ENCODE measurements around the gene HOXD13.

The HOXD13 gene

DNA sequence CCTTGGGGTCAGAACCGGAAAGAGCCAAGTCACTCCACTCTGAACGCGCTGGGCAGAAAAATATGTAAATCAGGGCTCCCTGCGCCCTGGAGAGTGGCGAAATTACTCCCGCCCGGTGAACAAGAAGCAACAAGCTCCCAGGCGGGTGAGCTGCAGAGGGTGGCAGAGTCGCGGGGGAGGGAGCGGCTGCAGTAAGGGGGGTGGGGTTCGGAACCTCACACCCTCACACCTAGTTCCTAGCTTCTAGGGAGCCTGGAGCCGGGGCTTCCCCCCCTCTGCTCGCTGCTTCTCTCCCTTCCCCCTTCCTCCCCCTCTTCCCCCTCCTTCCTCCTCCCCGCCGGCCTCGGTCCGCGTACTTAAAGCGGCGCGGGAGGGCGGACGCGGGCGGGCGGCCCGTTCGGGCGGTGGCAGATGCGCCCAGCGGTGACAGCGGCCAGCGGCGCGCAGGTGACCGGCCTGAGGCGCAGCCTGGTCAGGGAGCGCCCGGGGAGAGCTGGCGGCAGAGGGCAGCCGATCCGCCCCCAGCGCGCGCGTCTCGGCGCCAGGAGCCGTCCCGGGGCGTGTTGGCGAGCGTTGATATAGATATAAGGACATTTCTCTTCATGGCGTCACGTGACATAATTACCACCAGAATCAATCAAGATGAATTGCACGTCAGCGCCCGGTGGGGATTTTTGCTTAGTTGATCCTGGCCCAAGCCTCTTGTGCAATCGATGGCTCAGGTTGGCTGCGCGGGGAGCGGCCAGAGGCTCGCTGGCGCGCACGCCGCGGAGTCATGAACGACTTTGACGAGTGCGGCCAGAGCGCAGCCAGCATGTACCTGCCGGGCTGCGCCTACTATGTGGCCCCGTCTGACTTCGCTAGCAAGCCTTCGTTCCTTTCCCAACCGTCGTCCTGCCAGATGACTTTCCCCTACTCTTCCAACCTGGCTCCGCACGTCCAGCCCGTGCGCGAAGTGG lies 14.3 kb downstream of the HOXD13 start, which contains the start of gene HOXD11:
HOXD11 (plus strand) TSS at position 700 of the 959 bp plus-strand sequence; CDS start at position 776, 76 bp downstream.
- DNase-seq (ENCODE audit: low read depth) = no peak

DNA sequence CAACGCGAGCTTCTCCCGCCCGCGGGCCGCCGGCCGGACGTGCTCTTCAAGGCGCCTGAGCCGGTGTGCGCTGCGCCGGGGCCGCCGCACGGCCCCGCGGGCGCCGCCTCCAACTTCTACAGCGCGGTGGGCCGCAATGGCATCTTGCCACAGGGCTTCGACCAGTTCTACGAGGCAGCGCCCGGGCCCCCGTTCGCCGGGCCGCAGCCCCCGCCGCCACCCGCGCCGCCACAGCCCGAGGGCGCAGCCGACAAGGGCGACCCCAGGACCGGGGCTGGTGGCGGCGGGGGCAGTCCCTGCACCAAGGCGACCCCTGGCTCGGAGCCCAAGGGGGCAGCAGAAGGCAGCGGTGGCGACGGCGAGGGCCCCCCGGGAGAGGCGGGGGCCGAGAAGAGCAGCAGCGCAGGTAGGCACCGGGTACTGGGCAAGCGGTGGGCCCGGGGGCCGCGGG lies 15.2 kb downstream of the HOXD13 start:
- DNase-seq (ENCODE audit: low read depth) = no peak

DNA sequence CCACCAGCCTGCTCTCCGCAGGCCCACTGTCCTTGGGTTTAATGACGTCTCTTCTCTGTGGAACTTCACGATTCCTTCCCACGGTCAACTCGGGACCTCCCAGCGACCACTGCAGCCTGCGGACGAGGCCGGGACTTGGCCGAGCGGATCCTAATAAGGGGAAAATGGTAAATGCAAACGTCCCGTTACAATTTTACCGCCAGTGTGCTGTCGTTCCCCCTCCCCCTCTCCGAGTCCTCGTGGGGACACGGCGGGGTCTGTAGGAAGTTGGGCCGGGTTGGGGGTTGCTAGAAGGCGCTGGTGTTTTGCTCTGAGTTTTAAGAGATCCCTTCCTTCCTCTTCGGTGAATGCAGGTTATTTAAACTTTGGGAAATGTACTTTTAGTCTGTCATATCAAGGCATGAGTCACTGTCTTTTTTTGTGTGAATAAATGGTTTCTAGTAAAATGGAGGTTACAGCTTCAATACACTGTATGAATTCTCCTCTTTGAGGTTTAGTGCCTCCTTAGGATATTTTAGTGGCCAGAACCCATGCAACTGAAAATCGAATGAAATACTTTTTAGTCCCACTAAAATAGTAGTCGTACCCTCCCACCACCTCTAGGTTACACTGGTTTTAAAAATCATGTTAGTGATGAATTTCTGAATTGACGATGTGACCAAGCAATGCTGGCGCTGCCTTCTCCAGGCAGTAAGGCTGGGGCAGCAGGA lies 16.8 kb downstream of the HOXD13 start:
- DNase-seq (ENCODE audit: low read depth) = no peak

DNA sequence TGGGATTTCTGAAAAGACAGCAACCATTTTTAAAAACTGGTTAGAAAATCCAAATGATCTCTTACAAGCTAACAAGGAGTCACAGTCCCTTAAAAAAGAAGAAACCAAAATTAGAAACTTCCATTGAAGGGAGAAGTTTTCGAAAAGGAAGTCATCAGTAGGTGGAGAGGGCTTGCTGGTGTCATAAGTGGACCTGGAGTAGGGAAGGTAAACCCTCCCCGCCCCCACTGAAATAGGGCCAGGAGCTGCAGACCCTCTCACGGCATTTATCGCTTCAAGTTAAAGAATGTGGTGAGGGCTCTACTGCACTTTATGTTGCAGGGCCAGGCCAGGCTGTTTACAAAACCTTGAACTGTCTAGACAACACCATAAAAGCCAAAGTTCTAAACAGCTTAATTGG lies 17.4 kb downstream of the HOXD13 start:
- no peak for DNase-seq (ENCODE audit: low read depth)

DNA sequence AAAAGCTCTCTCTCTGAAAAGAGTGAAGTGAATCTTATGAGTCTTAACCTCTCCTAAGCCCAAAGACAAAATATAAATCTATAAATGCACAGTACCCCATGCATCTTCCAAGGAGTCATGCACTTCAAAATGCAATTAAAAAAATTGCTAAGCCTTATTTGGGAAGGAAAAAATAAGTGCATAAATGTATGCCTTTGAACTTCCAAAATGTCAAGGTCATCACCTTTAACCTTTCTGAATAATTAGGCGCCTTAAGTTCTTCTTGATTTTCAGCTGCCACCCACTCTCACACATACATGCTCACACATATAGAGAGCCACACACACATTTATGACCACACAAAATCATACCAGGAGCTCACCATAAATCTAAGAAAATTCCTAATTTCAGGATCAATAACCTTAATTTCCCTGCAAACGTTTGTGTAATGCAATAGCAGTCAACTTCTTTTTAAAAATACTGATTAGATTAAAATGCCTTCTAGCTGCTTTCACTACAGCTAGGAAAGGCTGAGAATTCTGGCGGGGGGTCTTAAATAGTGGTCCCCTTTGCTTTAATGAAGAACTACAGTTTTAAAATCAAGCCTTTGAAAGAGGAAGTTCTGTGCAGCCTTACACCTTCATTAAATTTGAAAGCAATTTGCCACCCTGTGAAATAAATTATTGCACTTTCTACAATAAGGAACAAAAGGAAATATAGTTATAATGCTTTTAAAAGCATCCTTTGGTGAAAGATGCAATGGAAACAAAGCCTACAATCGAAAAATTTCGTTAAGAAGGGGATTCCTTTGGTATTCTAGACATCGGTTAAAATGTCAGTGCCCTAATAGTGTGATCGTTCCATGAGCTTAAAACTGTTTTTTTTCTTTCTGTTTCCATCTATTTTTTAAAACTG lies 18.1 kb downstream of the HOXD13 start:
- no peak for DNase-seq (ENCODE audit: low read depth)

DNA sequence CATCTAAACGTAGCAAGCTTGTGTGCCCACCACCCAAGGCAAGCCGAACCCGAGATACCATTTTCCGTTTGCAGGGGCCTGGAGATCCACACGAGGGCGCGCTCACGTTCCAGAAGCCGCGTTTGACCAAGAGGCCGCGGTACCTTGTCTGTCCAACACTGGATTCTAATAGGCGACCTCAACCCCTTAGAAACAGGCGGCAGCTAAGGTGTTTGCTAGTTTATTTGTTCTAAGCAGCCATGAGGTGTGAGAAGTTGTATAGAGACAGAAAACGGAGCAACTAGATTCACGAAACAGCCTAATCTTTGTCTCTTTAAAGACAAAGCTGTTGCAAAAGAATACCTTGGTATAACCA lies 18.8 kb downstream of the HOXD13 start:
- no peak for DNase-seq (ENCODE audit: low read depth)

DNA sequence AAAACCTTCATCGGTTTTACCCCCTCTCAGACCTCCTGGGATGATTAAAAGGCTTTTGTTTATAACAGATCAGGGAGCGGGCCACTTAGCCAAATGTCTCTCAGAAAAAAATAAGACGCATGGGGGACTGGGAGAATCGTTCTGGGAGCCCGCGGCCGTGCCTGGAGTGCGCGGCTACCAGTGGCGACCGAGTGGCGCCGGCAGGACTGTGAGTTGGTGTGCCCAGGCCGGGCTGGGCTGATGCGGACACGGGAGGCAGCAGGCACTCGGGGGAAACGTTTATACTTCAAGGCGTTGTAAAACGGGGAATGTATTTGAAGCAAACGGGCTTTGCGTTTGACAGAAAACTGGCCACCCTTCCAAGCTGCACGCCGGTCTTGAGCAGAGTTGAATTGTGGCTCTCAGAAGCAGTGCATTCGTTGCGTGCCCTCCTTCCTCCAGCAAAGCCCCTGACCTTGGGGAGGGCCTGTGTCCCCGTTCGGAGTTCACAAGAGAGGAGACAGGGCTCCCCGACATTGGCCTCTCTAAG lies 19.4 kb downstream of the HOXD13 start:
- no peak for DNase-seq (ENCODE audit: low read depth)

DNA sequence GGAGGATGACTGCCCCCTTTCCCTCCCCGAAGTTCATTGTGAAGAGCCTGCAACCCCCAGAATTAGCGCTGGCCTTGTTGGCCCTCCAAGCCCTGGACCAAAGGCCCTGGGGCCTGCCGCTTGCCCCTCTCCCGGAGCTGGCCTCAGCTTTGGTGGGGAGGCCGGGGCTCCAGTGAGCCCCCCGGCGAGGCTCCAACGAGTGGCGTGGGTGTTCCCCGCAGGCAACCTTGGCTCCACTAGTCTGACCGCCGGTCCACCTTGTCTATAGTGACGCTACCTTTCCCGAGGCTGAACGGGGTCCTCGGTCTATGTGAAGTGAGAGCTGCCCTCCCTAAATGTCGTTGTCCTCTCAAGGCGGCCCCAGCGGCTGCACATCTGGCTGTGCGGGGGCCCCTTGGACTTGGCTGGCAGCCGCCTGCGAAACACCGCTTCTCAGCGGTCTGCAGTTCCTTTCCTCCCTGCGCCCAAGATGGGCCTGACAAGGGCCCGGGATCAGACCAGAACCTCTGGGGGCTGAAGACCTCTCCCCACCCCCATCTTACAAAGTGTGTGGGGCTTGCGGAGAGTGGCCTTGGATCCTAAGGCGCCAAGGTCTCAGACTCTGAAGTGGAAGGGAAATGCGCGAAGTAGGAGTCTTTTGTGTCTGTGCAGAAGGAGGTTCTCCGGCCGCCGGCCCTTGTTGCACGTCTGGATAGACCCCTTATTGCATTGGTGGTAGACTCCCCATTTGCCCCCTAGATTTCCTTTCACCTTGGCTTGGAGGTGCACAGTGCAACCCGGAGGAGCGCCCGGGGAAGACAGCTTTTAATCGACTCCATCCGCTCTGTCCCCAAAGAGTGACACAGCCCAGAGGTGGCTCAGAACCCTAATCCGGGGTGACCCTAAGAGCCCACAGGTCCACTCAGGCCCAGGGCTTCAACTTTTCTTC lies 20.1 kb downstream of the HOXD13 start:
- DNase-seq (ENCODE audit: low read depth) = no peak

DNA sequence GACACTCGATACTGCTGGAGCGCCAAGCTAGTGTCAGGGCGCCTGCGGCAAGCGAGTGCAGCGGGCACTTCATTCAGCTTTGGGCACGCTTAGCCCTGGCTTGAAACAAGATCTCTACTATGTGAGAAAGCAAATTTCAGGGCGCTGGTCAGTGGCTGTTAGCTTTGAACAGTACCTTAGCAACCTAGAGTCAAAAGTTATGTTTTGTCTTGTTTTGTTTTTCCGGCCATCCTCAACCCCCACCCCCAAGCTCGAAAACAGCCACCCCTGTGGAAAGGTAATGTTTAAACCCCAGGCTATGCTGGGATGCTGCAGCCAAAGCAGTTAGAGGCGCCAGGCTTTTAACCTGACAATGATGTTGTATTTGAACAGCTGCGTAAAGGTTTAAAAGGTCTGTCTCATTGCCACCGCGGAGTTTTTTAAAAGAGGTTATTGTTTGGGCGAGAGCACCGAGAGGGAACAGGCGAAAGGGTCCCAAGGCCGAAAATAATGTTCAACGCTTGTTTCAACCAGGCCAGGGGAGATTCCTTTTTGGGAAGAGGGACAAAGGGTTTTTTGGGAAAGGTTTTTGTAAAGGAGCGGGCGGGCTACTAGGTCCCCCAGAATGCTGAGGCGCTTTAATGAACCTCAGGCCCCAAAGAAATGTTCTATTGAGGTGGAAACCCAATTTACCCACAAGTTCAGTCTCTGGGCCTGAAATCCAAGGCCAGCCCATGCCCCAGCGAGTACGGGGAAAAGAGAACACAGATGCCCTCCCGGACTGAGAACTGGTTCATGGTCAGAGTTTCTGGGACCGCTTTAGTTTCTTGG lies 21.8 kb downstream of the HOXD13 start:
- no peak for DNase-seq (ENCODE audit: low read depth)

DNA sequence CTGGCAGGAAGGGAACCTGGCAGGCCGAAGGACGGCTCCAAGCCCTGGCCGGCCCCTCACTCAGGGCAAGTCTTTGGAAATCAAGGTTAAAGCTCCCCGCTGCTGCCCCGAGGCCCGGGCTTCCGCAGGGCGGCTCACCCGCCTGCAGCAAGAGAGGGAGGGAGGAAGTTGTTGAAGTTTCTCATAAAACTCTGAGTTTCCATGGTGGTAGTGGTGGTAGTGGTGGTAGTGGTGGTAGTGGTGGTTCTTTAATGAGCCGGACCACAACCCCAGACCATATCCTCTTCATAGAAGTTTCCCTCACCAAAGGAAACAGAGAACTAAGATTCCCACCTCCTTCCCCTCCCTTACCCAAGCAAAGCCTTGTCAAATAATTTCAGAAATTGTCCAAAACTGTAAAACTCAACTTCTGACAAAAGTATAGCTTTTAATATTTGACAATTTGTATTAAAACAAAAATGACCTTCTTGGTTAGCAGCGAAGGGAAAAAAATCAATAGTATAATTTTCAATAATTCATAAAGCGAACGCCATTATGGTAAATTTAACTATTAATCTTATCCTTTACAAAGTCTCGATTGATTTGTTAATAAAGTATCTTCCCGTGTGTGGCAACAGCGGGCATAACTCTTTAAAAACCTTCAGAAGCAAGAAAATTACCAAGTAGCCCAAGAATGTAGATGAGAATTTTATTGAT lies 22.6 kb downstream of the HOXD13 start:
- DNase-seq (ENCODE audit: low read depth) = no peak

DNA sequence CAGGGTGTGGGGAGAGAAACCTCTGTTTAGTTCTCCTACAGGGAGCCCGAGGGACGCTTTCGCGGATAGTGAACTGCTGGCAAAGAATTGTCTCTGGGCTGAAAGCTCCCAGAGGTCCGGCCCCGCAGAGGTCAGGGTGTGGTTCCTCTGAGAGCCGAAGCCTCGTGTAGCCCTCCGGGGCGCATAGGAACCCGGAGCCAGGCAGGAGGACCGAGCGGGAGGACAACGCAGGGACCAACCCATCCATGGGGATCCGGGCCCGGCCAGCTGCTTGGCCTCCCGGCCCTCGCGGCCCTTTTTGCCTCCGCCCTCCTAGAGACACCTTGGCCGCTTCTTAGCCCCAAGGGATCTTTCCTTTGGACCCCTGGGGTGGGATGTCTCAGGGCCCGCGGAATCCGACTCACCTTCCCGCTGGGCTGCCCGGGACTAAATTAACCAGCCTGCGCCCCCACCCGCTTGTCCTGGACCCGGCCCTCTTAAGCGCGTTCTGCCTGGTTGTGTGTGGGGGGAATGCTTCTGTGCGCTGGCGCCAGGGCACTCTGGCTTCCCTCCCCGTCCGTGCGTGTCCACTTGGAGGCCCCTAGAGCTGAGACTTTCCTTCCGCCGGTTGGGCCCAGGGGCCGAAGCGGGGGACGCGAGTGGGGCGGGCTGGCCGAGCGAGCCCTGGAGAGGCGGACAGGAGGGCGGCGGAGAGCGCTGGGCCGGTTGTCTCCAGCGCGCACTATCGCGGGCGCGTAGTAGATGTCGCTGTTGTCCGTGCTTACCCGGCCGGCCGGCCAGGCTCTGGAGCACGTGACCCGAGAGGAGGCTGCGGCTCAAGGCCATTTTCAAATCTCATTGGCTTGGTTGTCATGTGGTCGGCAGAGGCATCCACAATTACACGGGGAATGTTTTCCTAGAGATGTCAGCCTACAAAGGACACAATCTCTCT lies 23.6 kb downstream of the HOXD13 start, which contains the start of gene HOXD10:
HOXD10 (plus strand) TSS at position 896 of the 931 bp plus-strand sequence. CDS start 56 bp downstream, outside the sequence.
- no peak for DNase-seq (ENCODE audit: low read depth)

DNA sequence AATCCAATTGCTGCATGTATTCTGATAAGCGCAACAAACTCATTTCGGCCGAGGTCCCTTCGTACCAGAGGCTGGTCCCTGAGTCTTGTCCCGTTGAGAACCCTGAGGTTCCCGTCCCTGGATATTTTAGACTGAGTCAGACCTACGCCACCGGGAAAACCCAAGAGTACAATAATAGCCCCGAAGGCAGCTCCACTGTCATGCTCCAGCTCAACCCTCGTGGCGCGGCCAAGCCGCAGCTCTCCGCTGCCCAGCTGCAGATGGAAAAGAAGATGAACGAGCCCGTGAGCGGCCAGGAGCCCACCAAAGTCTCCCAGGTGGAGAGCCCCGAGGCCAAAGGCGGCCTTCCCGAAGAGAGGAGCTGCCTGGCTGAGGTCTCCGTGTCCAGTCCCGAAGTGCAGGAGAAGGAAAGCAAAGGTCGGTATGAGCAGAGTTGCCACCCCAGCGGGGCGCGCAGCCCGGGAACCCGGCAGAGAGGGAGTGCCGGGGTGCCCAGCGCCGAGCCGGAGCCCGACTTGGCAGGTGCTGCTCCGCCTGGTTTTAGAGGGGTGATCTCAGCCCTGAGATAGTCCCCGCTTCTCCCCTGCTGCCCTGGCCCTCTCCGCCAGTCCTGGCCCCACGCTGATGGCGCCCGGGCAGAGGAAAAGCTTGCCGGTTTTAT lies 24.8 kb downstream of the HOXD13 start:
- no peak for DNase-seq (ENCODE audit: low read depth)

DNA sequence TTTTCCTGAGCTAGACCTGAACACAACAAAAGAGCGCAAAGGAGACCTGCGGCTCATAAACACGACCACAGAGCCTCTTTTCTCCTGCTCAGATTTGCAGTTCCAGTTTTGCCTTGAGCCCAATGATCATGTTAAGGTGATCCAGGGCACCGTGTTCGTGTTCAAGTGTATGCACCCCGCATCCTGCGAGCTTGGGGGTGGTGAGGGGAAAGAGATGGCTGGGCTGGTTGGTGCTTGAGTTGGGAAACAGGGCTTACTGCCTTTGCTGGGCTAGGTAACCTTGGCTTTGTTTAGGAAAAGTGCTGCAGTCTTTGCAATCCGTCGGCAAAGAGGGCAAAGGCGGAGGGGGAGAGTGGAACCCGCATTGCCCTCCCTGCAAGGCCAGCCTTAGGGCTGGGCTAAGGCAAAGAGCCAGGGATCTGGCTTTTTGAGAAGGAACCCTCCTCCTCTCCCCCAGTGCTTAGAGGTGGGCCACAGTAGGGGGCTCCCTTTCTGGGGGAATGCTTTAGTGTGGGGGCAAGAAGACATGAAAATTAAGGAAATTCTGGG lies 25.4 kb downstream of the HOXD13 start:
- DNase-seq (ENCODE audit: low read depth) = no peak

DNA sequence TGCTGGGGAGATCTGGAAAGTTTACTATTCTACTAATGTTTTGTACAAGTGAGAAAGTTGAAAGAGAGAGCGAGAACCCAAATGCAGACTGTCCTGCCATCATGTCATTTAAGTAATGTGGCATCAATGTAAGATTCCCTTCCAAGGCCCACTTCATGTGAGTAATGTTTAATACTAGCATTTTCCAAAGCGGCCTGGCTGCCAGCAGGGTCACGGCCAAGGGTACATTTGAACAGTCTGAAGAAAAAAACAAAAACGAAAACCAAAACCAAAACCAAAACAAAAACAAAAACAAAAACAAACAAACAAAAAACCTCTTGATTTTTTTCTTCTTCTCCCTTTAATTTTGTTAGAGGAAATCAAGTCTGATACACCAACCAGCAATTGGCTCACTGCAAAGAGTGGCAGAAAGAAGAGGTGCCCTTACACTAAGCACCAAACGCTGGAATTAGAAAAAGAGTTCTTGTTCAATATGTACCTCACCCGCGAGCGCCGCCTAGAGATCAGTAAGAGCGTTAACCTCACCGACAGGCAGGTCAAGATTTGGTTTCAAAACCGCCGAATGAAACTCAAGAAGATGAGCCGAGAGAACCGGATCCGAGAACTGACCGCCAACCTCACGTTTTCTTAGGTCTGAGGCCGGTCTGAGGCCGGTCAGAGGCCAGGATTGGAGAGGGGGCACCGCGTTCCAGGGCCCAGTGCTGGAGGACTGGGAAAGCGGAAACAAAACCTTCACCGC lies 26.2 kb downstream of the HOXD13 start:
- DNase-seq (ENCODE audit: low read depth) = no peak

DNA sequence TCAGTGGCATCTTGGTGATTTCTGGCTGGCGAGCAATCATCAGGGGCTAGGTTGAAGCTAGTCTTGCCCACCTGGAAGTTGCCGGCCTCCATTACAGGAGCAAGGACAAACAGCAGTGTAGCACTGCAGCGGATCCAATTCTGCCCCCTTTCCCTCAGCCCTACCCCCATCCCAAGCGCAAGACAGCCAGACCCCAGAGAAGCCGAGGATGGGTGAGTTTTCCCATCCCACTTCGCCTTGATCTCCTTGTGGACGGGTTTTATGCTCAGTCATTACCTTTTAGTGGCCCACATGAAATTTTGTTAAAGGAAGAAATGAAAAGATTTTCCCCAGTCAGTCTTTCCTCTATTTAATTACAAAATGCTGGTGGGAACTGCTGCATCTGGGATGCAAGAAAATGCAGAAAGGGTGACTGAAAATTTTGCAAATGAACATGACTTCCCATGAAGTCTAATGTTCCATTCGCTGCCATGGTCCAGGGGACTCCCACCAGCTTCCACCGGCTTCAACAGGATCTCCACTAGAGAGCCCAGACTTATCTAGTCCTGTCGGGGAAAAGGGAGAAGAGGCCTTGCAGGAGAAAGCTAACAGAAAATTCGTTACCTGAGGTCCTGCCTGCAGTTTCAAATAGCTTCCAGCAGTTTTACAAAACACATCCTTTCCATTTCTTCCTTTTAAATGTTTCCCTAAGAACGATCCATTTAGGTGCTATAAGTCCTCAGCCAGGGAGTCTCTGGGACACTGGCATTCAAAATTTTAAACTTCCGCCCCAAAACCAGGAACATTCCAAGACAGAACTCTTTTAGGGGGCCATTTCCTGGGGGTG lies 28.1 kb downstream of the HOXD13 start:
- DNase-seq (ENCODE audit: low read depth) = no peak
